Measurements from ENCODE around the gene DDIT4L. TPM values are rescaled to one million over a fixed set of nuclear protein-coding genes. Genes with fewer than 3 reads are reported as not detected.

The DDIT4L gene
- total and polyA plus RNA-seq, 7 donors = 0.60 to 6.1 (median 2.0) TPM; not detected in 1

GRCh38 chr4:100177855-100178254, 12.4 kb downstream of the DDIT4L start:
- DNase-seq = no peak
- intact Hi-C loops (cut with DNase I) = no loop called here

GRCh38 chr4:100177126-100177525, 13.1 kb downstream of the DDIT4L start:
- H3K36me3 ChIP-seq = no peaks in the 10 kb centered on the region
- intact Hi-C loops (cut with DNase I) = no loop called here
- H3K4me1 ChIP-seq = no peaks in the 10 kb centered on the region
- no peak for DNase-seq
- TF ChIP-seq CTCF (IDR thresholded peaks at IDR 0.05) (no peak), EP300 (IDR thresholded peaks at IDR 0.05) (no peak), POLR2A (IDR thresholded peaks at IDR 0.05) (no peak)
- no peaks in the 10 kb centered on the region for H3K27me3 ChIP-seq
- H3K9me3 ChIP-seq = no peaks in the 10 kb centered on the region
- H3K4me3 ChIP-seq = no peak overlapping the region
- no peak overlapping the region for H3K27ac ChIP-seq

More at GRCh38 chr4:100177855-100178254, 12.4 kb downstream of the DDIT4L start:
- Histone ChIP-seq H3K4me3 (no peak overlapping the region), H3K27ac (no peak overlapping the region), H3K36me3 (no peaks in the 10 kb centered on the region), H3K4me1 (no peaks in the 10 kb centered on the region), H3K27me3 (no peaks in the 10 kb centered on the region), H3K9me3 (no peaks in the 10 kb centered on the region)
- no peak for TF ChIP-seq EP300 (IDR thresholded peaks at IDR 0.05)
- TF ChIP-seq CTCF (IDR thresholded peaks at IDR 0.05) = no peak
- no peak for TF ChIP-seq POLR2A (IDR thresholded peaks at IDR 0.05)
- WGBS, 2 donors = 85 to 89% methylated on average over 1 of the region's 1 CpG

GRCh38 chr4:100175858-100176257, 14.4 kb downstream of the DDIT4L start:
- no peak overlapping the region for H3K27ac ChIP-seq
- H3K4me1 ChIP-seq = no peaks in the 10 kb centered on the region
- no peaks in the 10 kb centered on the region for H3K9me3 ChIP-seq
- intact Hi-C loops (cut with DNase I) = no loop called here
- H3K36me3 ChIP-seq = no peaks in the 10 kb centered on the region
- no peak for DNase-seq
- TF ChIP-seq POLR2AphosphoS5 (IDR thresholded peaks at IDR 0.05) (no peak), EP300 (IDR thresholded peaks at IDR 0.05) (no peak), POLR2A (IDR thresholded peaks at IDR 0.05) (no peak), CTCF (IDR thresholded peaks at IDR 0.05) (no peak)
- H3K27me3 ChIP-seq = no peaks in the 10 kb centered on the region
- WGBS, 2 donors = 85% methylated on average over 2 of the region's 2 CpGs
- no peak overlapping the region for H3K4me3 ChIP-seq

- Histone ChIP-seq H3K4me1 (no peaks in the 10 kb centered on the region), H3K27ac (no peak overlapping the region), H3K27me3 (no peaks in the 10 kb centered on the region), H3K4me3 (no peak overlapping the region), H3K36me3 (no peaks in the 10 kb centered on the region), H3K9me3 (no peaks in the 10 kb centered on the region)
- no peak for DNase-seq
- 84 to 91% methylated on average over 3 of the region's 3 CpGs for WGBS, 2 donors
- TF ChIP-seq CTCF (IDR thresholded peaks at IDR 0.05) (no peak), POLR2A (IDR thresholded peaks at IDR 0.05) (no peak), EP300 (IDR thresholded peaks at IDR 0.05) (no peak), POLR2AphosphoS5 (IDR thresholded peaks at IDR 0.05) (no peak)
- intact Hi-C loops (cut with DNase I) = no loop called here
Observed at GRCh38 chr4:100174985-100175383, 15.3 kb downstream of the DDIT4L start.

- Histone ChIP-seq H3K36me3 (no peaks in the 10 kb centered on the region), H3K27ac (no peak overlapping the region), H3K4me1 (no peaks in the 10 kb centered on the region), H3K27me3 (no peaks in the 10 kb centered on the region), H3K9me3 (no peaks in the 10 kb centered on the region), H3K4me3 (no peak overlapping the region)
- DNase-seq = no peak
- 68 to 73% methylated on average over 3 of the region's 3 CpGs for WGBS, 2 donors
- intact Hi-C loops (cut with DNase I) = no loop called here
- TF ChIP-seq POLR2A (IDR thresholded peaks at IDR 0.05) (no peak), CTCF (IDR thresholded peaks at IDR 0.05) (no peak), POLR2AphosphoS5 (IDR thresholded peaks at IDR 0.05) (no peak), EP300 (IDR thresholded peaks at IDR 0.05) (no peak)
Observed at GRCh38 chr4:100170986-100171385, 19.3 kb downstream of the DDIT4L start.

All from sigmoid colon (tissue), 7 donors.